Tibial nerve (tissue), 4 donors: ENCODE data around the gene TAF6. TPM values are rescaled to one million over a fixed set of nuclear protein-coding genes. Genes with fewer than 3 reads are reported as not detected.

Experiments
- DNase-seq, 2 donors: peaks; one replicate each; pipeline ENCODE4 v3.0.0-alpha.2; 2019; ENCODE audit warnings: low spot score in 2 of 2
- H3K27ac ChIP-seq, 4 donors: fragments of 200-600 bp; sonication (generic) in 3 of 4; one replicate each; pipeline ENCODE4 v1.5.1; 2017 to 2019; ENCODE audit warnings: mild to moderate bottlenecking in 1 of 4
- H3K27me3 ChIP-seq, 2 donors: fragments of 200-600 bp; sonication (generic) in 1 of 2; one replicate each; pipeline versions ENCODE4 v1.5.1 to v1.6.0; 2017 to 2019
- H3K36me3 ChIP-seq, 3 donors: fragments of 200-600 bp; sonication (generic); one replicate each; pipeline ENCODE4 v1.5.1; 2018 to 2019
- H3K4me1 ChIP-seq, 4 donors: fragments of 200-600 bp; sonication (generic) in 3 of 4; one replicate each; pipeline ENCODE4 v1.5.1; 2017 to 2019
- H3K4me3 ChIP-seq, 4 donors: fragments of 200-600 bp; sonication (generic) in 3 of 4; one replicate each; pipeline ENCODE4 v1.5.1; 2017 to 2019; ENCODE audit warnings: mild to moderate bottlenecking in 1 of 4, moderate library complexity in 1 of 4
- H3K9me3 ChIP-seq, 4 donors: fragments of 200-600 bp; sonication (generic) in 3 of 4; one replicate each; pipeline ENCODE4 v1.5.1; 2017 to 2019
- CTCF ChIP-seq, 5 experiments: fragments of 200-600 bp in 3 of 5; fragments of 450-650 bp in 2 of 5; sonication (generic) in 3 of 5; IDR thresholded peaks; one replicate each; pipeline ENCODE4 v1.5.1; 2016 to 2019; ENCODE audit warnings: antibody characterized with exemption in 5 of 5, mild to moderate bottlenecking in 3 of 5, moderate library complexity in 2 of 5
- EP300 ChIP-seq, 2 donors: sonication (generic); formaldehyde crosslinking; IDR thresholded peaks; one replicate each; pipeline ENCODE4 v1.6.1; 2017; ENCODE audit warnings: antibody characterized with exemption in 2 of 2, mild to moderate bottlenecking in 1 of 2
- POLR2A ChIP-seq, 2 donors: fragments of 450-650 bp; IDR thresholded peaks; one replicate each; pipeline ENCODE4 v1.6.1; 2017; ENCODE audit warnings: antibody characterized with exemption in 2 of 2, mild to moderate bottlenecking in 2 of 2, moderate library complexity in 2 of 2
- WGBS, 2 donors: methylation state at CpG; one replicate each; pipeline ENCODE4 v1.1.5; 2018; 5-methylcytosine and 5-hydroxymethylcytosine counted together
- total RNA-seq, 4 donors: library from RNA; depleted of rRNA; stranded (reverse); fragments of >200 nt; gene quantifications; one replicate each; pipeline ENCODE4 v1.1.0, GENCODE V29; 2016

TAF6 gene
- total RNA-seq, 4 donors from 2014 or later: 46.1 to 56.9 (median 54.2) TPM

- Histone ChIP-seq H3K27me3 (no peaks in the 10 kb centered on the region), H3K9me3 (no peaks in the 10 kb centered on the region), H3K27ac (no peak overlapping the region), H3K4me3 (no peak overlapping the region), H3K4me1 (peaks cover 0 to 29% (median 17%) of the 10 kb centered on the region in 4 donors), H3K36me3 (peaks cover 0 to 7% (median 0%) of the 10 kb centered on the region in 3 donors)
- TF ChIP-seq POLR2A (IDR thresholded peaks at IDR 0.05): no peak
- 87 to 99% methylated on average over 4 to 5 of the region's 5 CpGs for WGBS, 2 donors
- DNase-seq: no peak
Measured at GRCh38 chr7:100163871-100164270, 44.7 kb upstream of the TAF6 start.

- 75 to 76% methylated on average over 6 of the region's 6 CpGs for WGBS, 2 donors
- TF ChIP-seq POLR2A (IDR thresholded peaks at IDR 0.05): no peak
- TF ChIP-seq CTCF (IDR thresholded peaks at IDR 0.05): no peak
- no peak for TF ChIP-seq EP300 (IDR thresholded peaks at IDR 0.05)
- H3K4me3 ChIP-seq: no peak overlapping the region
- peaks cover 0 to 7% (median 0%) of the 10 kb centered on the region in 3 donors for H3K36me3 ChIP-seq
- H3K27ac ChIP-seq: no peak overlapping the region
- DNase-seq: no peak
- H3K27me3 ChIP-seq: no peaks in the 10 kb centered on the region
- H3K4me1 ChIP-seq: peaks cover 0 to 28% (median 15%) of the 10 kb centered on the region in 4 donors
- H3K9me3 ChIP-seq: no peaks in the 10 kb centered on the region
Measured at GRCh38 chr7:100163006-100163531, 43.9 kb upstream of the TAF6 start.

- Histone ChIP-seq H3K9me3 (no peaks in the 10 kb centered on the region), H3K27me3 (no peaks in the 10 kb centered on the region)
Measured at GRCh38 chr7:100160067-100160466, 40.9 kb upstream of the TAF6 start.

GRCh38 chr7:100159099-100159623 is 40.0 kb upstream of the TAF6 start:
- H3K27ac ChIP-seq: peak overlapping the region; percentile 59 to 85 (median 84)
- DNase-seq: no peak
- peaks cover 0 to 40% (median 17%) of the 10 kb centered on the region in 4 donors for H3K4me1 ChIP-seq
- H3K4me3 ChIP-seq: peak overlapping the region; percentile 56 to 85 (median 80)
- TF ChIP-seq EP300 (IDR thresholded peaks at IDR 0.05) (no peak), POLR2A (IDR thresholded peaks at IDR 0.05) (no peak), CTCF (IDR thresholded peaks at IDR 0.05) (no peak)
- 58 to 59% methylated on average over 7 of the region's 7 CpGs for WGBS, 2 donors
- no peaks in the 10 kb centered on the region for H3K27me3 ChIP-seq
- peaks cover 0 to 36% (median 0%) of the 10 kb centered on the region in 3 donors for H3K36me3 ChIP-seq
- H3K9me3 ChIP-seq: no peaks in the 10 kb centered on the region

More at GRCh38 chr7:100160067-100160466, 40.9 kb upstream of the TAF6 start:
- TF ChIP-seq EP300 (IDR thresholded peaks at IDR 0.05) (no peak), CTCF (IDR thresholded peaks at IDR 0.05) (no peak), POLR2A (IDR thresholded peaks at IDR 0.05) (no peak)
- no peak for DNase-seq
- Histone ChIP-seq H3K27ac (no peak overlapping the region), H3K4me1 (peaks cover 0 to 31% (median 17%) of the 10 kb centered on the region in 4 donors), H3K4me3 (no peak overlapping the region), H3K36me3 (peaks cover 0 to 28% (median 0%) of the 10 kb centered on the region in 3 donors)
- 88 to 90% methylated on average over 15 to 18 of the region's 18 CpGs for WGBS, 2 donors

- DNase-seq: peak; percentile 81 to 82
- no peaks in the 10 kb centered on the region for H3K27me3 ChIP-seq
- WGBS, 2 donors: 1 to 2% methylated on average over 23 to 54 of the region's 87 CpGs
- peak; percentile 20 to 63 for TF ChIP-seq EP300 (IDR thresholded peaks at IDR 0.05)
- peak in 1 of 5 experiments; percentile 14 for TF ChIP-seq CTCF (IDR thresholded peaks at IDR 0.05)
- TF ChIP-seq POLR2A (IDR thresholded peaks at IDR 0.05): peak; percentile 24 to 41
- H3K4me1 ChIP-seq: peaks cover 0 to 47% (median 17%) of the 10 kb centered on the region in 4 donors
- peak within 1 kb of the TSS; percentile 59 to 85 (median 84) for H3K27ac ChIP-seq
- peaks cover 0 to 37% (median 0%) of the 10 kb centered on the region in 3 donors for H3K36me3 ChIP-seq
- peak within 1 kb of the TSS; percentile 56 to 85 (median 80) for H3K4me3 ChIP-seq
- H3K9me3 ChIP-seq: no peaks in the 10 kb centered on the region
Measured at GRCh38 chr7:100158229-100159098, 39.3 kb upstream of the TAF6 start, which contains the start of gene TRAPPC14. TRAPPC14 (minus strand) TSS chr7:100158723; CDS start chr7:100158499, 224 bp downstream.
